SU-DHL-6 (cell line): Measurements from ENCODE around the gene MMP24OS.

ENCODE experiments used
- H2AFZ ChIP-seq: fragments of 200-600 bp; sonication (generic); 2 replicates; pipeline ENCODE4 v1.6.1; 2014; ENCODE audit warnings: low read depth, mild to moderate bottlenecking, moderate library complexity, mixed read lengths, antibody characterized with exemption, low read length; ENCODE audit not compliant: severe bottlenecking
- H3F3A ChIP-seq: fragments of 200-600 bp; shearing (Covaris generic); 2 replicates; pipeline ENCODE4 v1.6.0; 2016; ENCODE audit warnings: antibody characterized with exemption, mild to moderate bottlenecking; ENCODE audit not compliant: insufficient read depth
- H3K27ac ChIP-seq: fragments of 200-600 bp; sonication (generic); 2 replicates; pipeline ENCODE4 v1.5.1; 2016; ENCODE audit warnings: low read depth, mild to moderate bottlenecking, low read length, moderate library complexity, mixed read lengths
- H3K27me3 ChIP-seq: fragments of 200-600 bp; sonication (generic), shearing (Covaris generic); 2 replicates; pipeline ENCODE4 v1.6.0; 2014; ENCODE audit warnings: mild to moderate bottlenecking, low read length
- H3K36me3 ChIP-seq: fragments of 200-600 bp; sonication (generic); 2 replicates; pipeline ENCODE4 v1.6.1; 2014; ENCODE audit warnings: mild to moderate bottlenecking, low read length, mixed read lengths
- H3K4me2 ChIP-seq: fragments of 300-600, 200-600 bp; shearing (Covaris generic), sonication (generic); 2 replicates; pipeline ENCODE4 v1.6.0; 2014; ENCODE audit warnings: low read length, low read depth, mild to moderate bottlenecking; ENCODE audit not compliant: poor library complexity, severe bottlenecking
- H3K4me3 ChIP-seq: fragments of 200-600 bp; sonication (generic); 2 replicates; pipeline ENCODE4 v1.5.1; 2014; ENCODE audit warnings: antibody characterized with exemption, low read length, mild to moderate bottlenecking, mixed read lengths; ENCODE audit not compliant: insufficient read depth, poor library complexity, severe bottlenecking
- H3K79me2 ChIP-seq: fragments of 200-600 bp; sonication (generic); 2 replicates; pipeline ENCODE4 v1.6.1; 2014; ENCODE audit warnings: mild to moderate bottlenecking, low read length, moderate library complexity; ENCODE audit not compliant: insufficient read depth
- H3K9ac ChIP-seq: fragments of 200-600 bp; sonication (generic); 2 replicates; pipeline ENCODE4 v1.7.0; 2014; ENCODE audit warnings: mild to moderate bottlenecking, low read length
- H3K9me2 ChIP-seq: fragments of 200-600 bp; sonication (generic); replicated peaks from 2 replicates; pipeline ENCODE4 v1.6.1; 2014; ENCODE audit warnings: low read length; ENCODE audit not compliant: insufficient read depth
- H3K9me3 ChIP-seq: fragments of 200-600 bp; sonication (generic); 2 replicates; pipeline ENCODE4 v1.6.1; 2014; ENCODE audit warnings: low read length, mixed read lengths; ENCODE audit not compliant: insufficient read depth
- H4K20me1 ChIP-seq: fragments of 200-600 bp; sonication (generic); 2 replicates; pipeline ENCODE4 v1.6.1; 2014; ENCODE audit warnings: low read depth, mild to moderate bottlenecking, antibody characterized with exemption, low read length, moderate library complexity, mixed read lengths
- CTCF ChIP-seq: fragments of 200-600 bp; sonication (generic); IDR thresholded peaks from one replicate; pipeline ENCODE4 v1.5.1; 2017; ENCODE audit warnings: antibody characterized with exemption, mild to moderate bottlenecking, low read length, moderate library complexity; ENCODE audit not compliant: insufficient read depth, poor library complexity, severe bottlenecking
- EZH2phosphoT487 ChIP-seq: fragments of 200-600 bp; sonication (generic), shearing (Covaris generic); conservative IDR thresholded peaks from 2 replicates; pipeline ENCODE4 v1.6.1; 2018; ENCODE audit warnings: mild to moderate bottlenecking, antibody characterized with exemption, low read length, moderate library complexity, mixed read lengths

The MMP24OS gene

GRCh38 chr20:35307666-35308653 lies 30.0 kb upstream of the MMP24OS start:
- Histone ChIP-seq H3K9me3 (no peaks in the 10 kb centered on the region), H3K27ac (no peak overlapping the region), H3K27me3 (no peaks in the 10 kb centered on the region), H3K79me2 (no peaks in the 10 kb centered on the region), H4K20me1 (no peaks in the 10 kb centered on the region), H3K36me3 (no peaks in the 10 kb centered on the region), H3F3A (no peaks in the 10 kb centered on the region), H2AFZ (no peak overlapping the region), H3K4me3 (no peak overlapping the region), H3K9ac (no peak overlapping the region), H3K4me2 (no peak overlapping the region), H3K9me2 (no peaks in the 10 kb centered on the region)
- TF ChIP-seq CTCF = no peak
- TF ChIP-seq EZH2phosphoT487 = no peak

GRCh38 chr20:35306931-35307517 lies 29.1 kb upstream of the MMP24OS start:
- Histone ChIP-seq H2AFZ (no peak overlapping the region), H3K79me2 (no peaks in the 10 kb centered on the region), H3K4me2 (no peak overlapping the region), H4K20me1 (no peaks in the 10 kb centered on the region), H3K9me2 (no peaks in the 10 kb centered on the region), H3K9ac (no peak overlapping the region), H3F3A (no peaks in the 10 kb centered on the region), H3K4me3 (no peak overlapping the region), H3K27me3 (no peaks in the 10 kb centered on the region), H3K27ac (no peak overlapping the region), H3K36me3 (no peaks in the 10 kb centered on the region), H3K9me3 (no peaks in the 10 kb centered on the region)
- TF ChIP-seq CTCF (peak; percentile 69), EZH2phosphoT487 (no peak)

- H3K9ac ChIP-seq = no peak overlapping the region
- H3K4me2 ChIP-seq = no peak overlapping the region
These were observed 28.0 kb upstream of the MMP24OS start for GRCh38 chr20:35305682-35306556.

More at GRCh38 chr20:35305682-35306556, 28.0 kb upstream of the MMP24OS start:
- Histone ChIP-seq H4K20me1 (no peaks in the 10 kb centered on the region), H3K9me2 (no peaks in the 10 kb centered on the region), H3K79me2 (no peaks in the 10 kb centered on the region), H3K27ac (no peak overlapping the region), H3F3A (no peaks in the 10 kb centered on the region), H3K9me3 (no peaks in the 10 kb centered on the region), H3K27me3 (no peaks in the 10 kb centered on the region), H3K36me3 (no peaks in the 10 kb centered on the region), H2AFZ (no peak overlapping the region), H3K4me3 (no peak overlapping the region)
- TF ChIP-seq CTCF (no peak), EZH2phosphoT487 (no peak)
